Endometrium (tissue), 2 donors: ENCODE measurements around the gene SRPK3.

Source experiments
- FAIRE-seq: peaks from 2 replicates; lab custom pipeline; 2012; peaks lifted over from hg19 to GRCh38; lab: Jason Lieb, UNC
- donor health status: control.
- donor health status: control.

The SRPK3 gene

GRCh38 chrX:153831429-153832150 is 50.7 kb downstream of the SRPK3 start:
- no peak for FAIRE-seq

- no peak for FAIRE-seq
Observed at GRCh38 chrX:153832728-153833127, 51.9 kb downstream of the SRPK3 start.
